Large intestine (tissue), 3 donors: Measurements from ENCODE around the gene EVL. TPM values are rescaled to one million over a fixed set of nuclear protein-coding genes. Genes with fewer than 3 reads are reported as not detected.
A peak's percentile ranks its signal among the peaks of the same experiment; 100 is the strongest.

Experiments used
- DNase-seq, 2 donors: peaks; one replicate each; pipeline versions ENCODE4 v3.0.0 to v3.0.0-alpha.2; 2013
- H3K27ac ChIP-seq: one replicate; pipeline ENCODE4 v1.5.1; 2013; ENCODE audit warnings: low read length
- H3K27me3 ChIP-seq: 2 replicates; pipeline ENCODE4 v1.6.1; 2013; ENCODE audit warnings: low read length; ENCODE audit not compliant: control insufficient read depth, insufficient read depth
- H3K36me3 ChIP-seq: 2 replicates; pipeline ENCODE4 v1.6.1; 2013; ENCODE audit warnings: low read length; ENCODE audit not compliant: control insufficient read depth, insufficient read depth
- H3K4me1 ChIP-seq: one replicate; pipeline ENCODE4 v1.6.1; 2013; ENCODE audit warnings: low read length; ENCODE audit not compliant: control insufficient read depth, insufficient read depth
- H3K4me3 ChIP-seq: one replicate; pipeline ENCODE4 v1.5.1; 2013; ENCODE audit warnings: low read length
- H3K9me3 ChIP-seq: one replicate; pipeline ENCODE4 v1.6.1; 2013; ENCODE audit warnings: mild to moderate bottlenecking, low read depth, low read length, moderate library complexity; ENCODE audit not compliant: control insufficient read depth
- WGBS: methylation state at CpG from one replicate; pipeline ENCODE4 v1.1.5; 2013; ENCODE audit warnings: low lambda C conversion rate; ENCODE audit not compliant: insufficient coverage; 5-methylcytosine and 5-hydroxymethylcytosine counted together
- polyA plus RNA-seq: library from polyadenylated mRNA; unstranded; fragments of 120-200 nt; gene quantifications from one replicate; pipeline ENCODE4 v1.2.1, GENCODE V29; 2013

Gene EVL
- polyA plus RNA-seq, 1 donor: 119 TPM

GRCh38 chr14:100127853-100128455 lies 62.7 kb downstream of the EVL start:
- no peak for DNase-seq
- Histone ChIP-seq H3K27me3 (no peaks in the 10 kb centered on the region), H3K4me3 (no peak overlapping the region), H3K27ac (no peak overlapping the region), H3K4me1 (no peaks in the 10 kb centered on the region), H3K9me3 (no peaks in the 10 kb centered on the region), H3K36me3 (peaks cover 77% of the 10 kb centered on the region)
- no CpG with 5 or more reads among the region's 12 CpGs for WGBS

GRCh38 chr14:100128688-100129087 lies 63.5 kb downstream of the EVL start:
- Histone ChIP-seq H3K4me3 (no peak overlapping the region), H3K4me1 (no peaks in the 10 kb centered on the region), H3K27me3 (no peaks in the 10 kb centered on the region), H3K27ac (no peak overlapping the region), H3K36me3 (peaks cover 78% of the 10 kb centered on the region), H3K9me3 (no peaks in the 10 kb centered on the region)
- DNase-seq: no peak
- no CpG with 5 or more reads among the region's 12 CpGs for WGBS

GRCh38 chr14:100129161-100129589 lies 64.0 kb downstream of the EVL start:
- H3K27ac ChIP-seq: no peak overlapping the region
- H3K4me1 ChIP-seq: no peaks in the 10 kb centered on the region
- H3K4me3 ChIP-seq: no peak overlapping the region
- no CpG with 5 or more reads among the region's 7 CpGs for WGBS
- peaks cover 77% of the 10 kb centered on the region for H3K36me3 ChIP-seq
- DNase-seq: no peak
- no peaks in the 10 kb centered on the region for H3K9me3 ChIP-seq
- H3K27me3 ChIP-seq: no peaks in the 10 kb centered on the region

- no peak for DNase-seq
- Histone ChIP-seq H3K27me3 (no peaks in the 10 kb centered on the region), H3K9me3 (no peaks in the 10 kb centered on the region), H3K4me1 (no peaks in the 10 kb centered on the region), H3K27ac (no peak overlapping the region), H3K36me3 (peaks cover 82% of the 10 kb centered on the region), H3K4me3 (no peak overlapping the region)
- no CpG with 5 or more reads among the region's 11 CpGs for WGBS
Measured at GRCh38 chr14:100130521-100130920, 65.3 kb downstream of the EVL start.

GRCh38 chr14:100131181-100131580 lies 66.0 kb downstream of the EVL start:
- no peaks in the 10 kb centered on the region for H3K27me3 ChIP-seq
- no peaks in the 10 kb centered on the region for H3K9me3 ChIP-seq
- H3K4me1 ChIP-seq: no peaks in the 10 kb centered on the region
- peaks cover 78% of the 10 kb centered on the region for H3K36me3 ChIP-seq
- H3K27ac ChIP-seq: no peak overlapping the region
- no CpG with 5 or more reads among the region's 6 CpGs for WGBS
- H3K4me3 ChIP-seq: no peak overlapping the region
- DNase-seq: peak in 1 of 2 donors; percentile 29

- no peak for DNase-seq
- peaks cover 72% of the 10 kb centered on the region for H3K36me3 ChIP-seq
- WGBS: no CpG with 5 or more reads among the region's 25 CpGs
- no peak overlapping the region for H3K4me3 ChIP-seq
- H3K4me1 ChIP-seq: no peaks in the 10 kb centered on the region
- H3K27ac ChIP-seq: no peak overlapping the region
- H3K9me3 ChIP-seq: no peaks in the 10 kb centered on the region
- no peaks in the 10 kb centered on the region for H3K27me3 ChIP-seq
Measured at GRCh38 chr14:100132161-100132902, 67.1 kb downstream of the EVL start.

GRCh38 chr14:100132903-100133510 lies 67.8 kb downstream of the EVL start:
- Histone ChIP-seq H3K36me3 (peaks cover 73% of the 10 kb centered on the region), H3K27ac (no peak overlapping the region)

GRCh38 chr14:100134586-100134985 lies 69.4 kb downstream of the EVL start:
- WGBS: no CpG with 5 or more reads among the region's 8 CpGs
- H3K36me3 ChIP-seq: peaks cover 71% of the 10 kb centered on the region
- no peak for DNase-seq
- H3K9me3 ChIP-seq: no peaks in the 10 kb centered on the region
- H3K4me1 ChIP-seq: peaks cover under 1% of the 10 kb centered on the region
- no peak overlapping the region for H3K27ac ChIP-seq
- H3K27me3 ChIP-seq: no peaks in the 10 kb centered on the region
- H3K4me3 ChIP-seq: no peak overlapping the region

More at GRCh38 chr14:100132903-100133510, 67.8 kb downstream of the EVL start:
- Histone ChIP-seq H3K4me1 (no peaks in the 10 kb centered on the region), H3K27me3 (no peaks in the 10 kb centered on the region), H3K4me3 (no peak overlapping the region), H3K9me3 (no peaks in the 10 kb centered on the region)
- no peak for DNase-seq
- no CpG with 5 or more reads among the region's 12 CpGs for whole genome bisulfite sequencing

- Histone ChIP-seq H3K4me3 (no peak overlapping the region), H3K36me3 (peaks cover 68% of the 10 kb centered on the region), H3K27ac (no peak overlapping the region), H3K4me1 (peaks cover 5% of the 10 kb centered on the region), H3K9me3 (no peaks in the 10 kb centered on the region), H3K27me3 (no peaks in the 10 kb centered on the region)
- WGBS: no CpG with 5 or more reads among the region's 9 CpGs
- no peak for DNase-seq
Measured at GRCh38 chr14:100135073-100135472, 69.9 kb downstream of the EVL start.

- H3K36me3 ChIP-seq: peaks cover 61% of the 10 kb centered on the region
Measured at GRCh38 chr14:100135784-100136183, 70.6 kb downstream of the EVL start.

More at GRCh38 chr14:100135784-100136183, 70.6 kb downstream of the EVL start:
- peaks cover 12% of the 10 kb centered on the region for H3K4me1 ChIP-seq
- no CpG with 5 or more reads among the region's 5 CpGs for WGBS
- H3K27me3 ChIP-seq: no peaks in the 10 kb centered on the region
- no peaks in the 10 kb centered on the region for H3K9me3 ChIP-seq
- no peak for DNase-seq
- no peak overlapping the region for H3K27ac ChIP-seq
- H3K4me3 ChIP-seq: no peak overlapping the region
